Bronchial epithelial cell (primary cell): Measurements from ENCODE around the gene SYNGR1. TPM values are rescaled to one million over a fixed set of nuclear protein-coding genes. Genes with fewer than 3 reads are reported as not detected.

Experiments used
- DNase-seq: peaks from one replicate; pipeline ENCODE4 v3.0.0-alpha.2; 2010; ENCODE audit warnings: low read depth
- FAIRE-seq: peaks from 2 replicates; lab custom pipeline; 2011; peaks lifted over from hg19 to GRCh38; lab: Jason Lieb, UNC
- H3K27me3 ChIP-seq: 2 replicates; pipeline ENCODE4 v1.5.1; 2011; ENCODE audit warnings: low read length; ENCODE audit not compliant: control insufficient read depth, insufficient read depth
- H3K36me3 ChIP-seq: 2 replicates; pipeline ENCODE4 v1.5.1; 2011; ENCODE audit warnings: low read length; ENCODE audit not compliant: control insufficient read depth, insufficient read depth
- H3K4me3 ChIP-seq: 2 replicates; pipeline ENCODE4 v1.5.1; 2011; ENCODE audit warnings: mild to moderate bottlenecking, low read depth, low read length, control low read depth
- total RNA-seq: library from RNA; depleted of rRNA; stranded (reverse); fragments of >200 nt; gene quantifications from 2 replicates; pipeline ENCODE4 v1.2.1, GENCODE V29; 2014
- TF ChIP-seq, protein P1 (sequence below): IDR thresholded peaks from 2 replicates; pipeline ENCODE4 v1.5.1; 2011; ENCODE audit warnings: mild to moderate bottlenecking, moderate library complexity, low read length, control low read depth, inconsistent platforms; ENCODE audit not compliant: insufficient read depth, severe bottlenecking

Gene SYNGR1
- total RNA-seq, 1 donor from 2014 or later: 0.26 TPM

DNA sequence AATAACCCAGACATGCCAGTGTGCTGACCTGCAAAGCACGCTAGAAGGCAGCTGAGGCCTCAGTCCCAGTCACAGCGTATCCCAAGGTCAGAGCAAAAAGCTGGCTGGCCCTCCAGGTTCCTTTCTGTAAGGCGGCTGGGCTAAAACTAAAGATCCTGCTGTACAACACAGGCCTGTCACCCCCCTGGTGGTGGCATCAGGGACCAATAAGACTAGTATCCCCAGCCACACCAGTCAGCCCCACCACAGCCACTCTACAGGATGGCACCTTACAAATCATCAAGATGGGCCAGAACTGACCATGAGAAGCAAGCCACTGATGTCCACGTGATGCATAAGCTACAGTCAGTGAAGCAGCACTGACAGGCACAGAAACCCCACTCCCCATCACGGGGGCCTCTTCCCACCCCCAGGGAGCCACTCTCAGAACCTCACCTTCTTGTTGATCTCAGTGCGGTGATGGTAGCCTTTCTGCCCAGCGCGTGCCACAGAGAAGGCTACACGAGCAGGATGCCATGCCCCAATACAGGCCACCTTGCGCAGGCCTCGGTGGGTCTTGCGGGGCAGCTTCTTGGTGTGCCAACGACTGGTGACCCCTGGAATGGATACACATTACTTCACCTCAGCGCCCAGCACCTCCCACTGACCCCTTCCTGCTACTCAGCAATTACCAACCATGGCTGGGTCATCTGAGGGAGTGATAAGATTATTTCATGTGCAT, 35.4 kb upstream of the SYNGR1 start:
- peaks cover 56% of the 10 kb centered on the region for H3K36me3 ChIP-seq
- no peak for DNase-seq
- TF ChIP-seq, protein P1, sequence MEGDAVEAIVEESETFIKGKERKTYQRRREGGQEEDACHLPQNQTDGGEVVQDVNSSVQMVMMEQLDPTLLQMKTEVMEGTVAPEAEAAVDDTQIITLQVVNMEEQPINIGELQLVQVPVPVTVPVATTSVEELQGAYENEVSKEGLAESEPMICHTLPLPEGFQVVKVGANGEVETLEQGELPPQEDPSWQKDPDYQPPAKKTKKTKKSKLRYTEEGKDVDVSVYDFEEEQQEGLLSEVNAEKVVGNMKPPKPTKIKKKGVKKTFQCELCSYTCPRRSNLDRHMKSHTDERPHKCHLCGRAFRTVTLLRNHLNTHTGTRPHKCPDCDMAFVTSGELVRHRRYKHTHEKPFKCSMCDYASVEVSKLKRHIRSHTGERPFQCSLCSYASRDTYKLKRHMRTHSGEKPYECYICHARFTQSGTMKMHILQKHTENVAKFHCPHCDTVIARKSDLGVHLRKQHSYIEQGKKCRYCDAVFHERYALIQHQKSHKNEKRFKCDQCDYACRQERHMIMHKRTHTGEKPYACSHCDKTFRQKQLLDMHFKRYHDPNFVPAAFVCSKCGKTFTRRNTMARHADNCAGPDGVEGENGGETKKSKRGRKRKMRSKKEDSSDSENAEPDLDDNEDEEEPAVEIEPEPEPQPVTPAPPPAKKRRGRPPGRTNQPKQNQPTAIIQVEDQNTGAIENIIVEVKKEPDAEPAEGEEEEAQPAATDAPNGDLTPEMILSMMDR: peak; percentile 14
- no peak overlapping the region for H3K4me3 ChIP-seq
- H3K27me3 ChIP-seq: no peaks in the 10 kb centered on the region
- peak; percentile 50 for FAIRE-seq

DNA sequence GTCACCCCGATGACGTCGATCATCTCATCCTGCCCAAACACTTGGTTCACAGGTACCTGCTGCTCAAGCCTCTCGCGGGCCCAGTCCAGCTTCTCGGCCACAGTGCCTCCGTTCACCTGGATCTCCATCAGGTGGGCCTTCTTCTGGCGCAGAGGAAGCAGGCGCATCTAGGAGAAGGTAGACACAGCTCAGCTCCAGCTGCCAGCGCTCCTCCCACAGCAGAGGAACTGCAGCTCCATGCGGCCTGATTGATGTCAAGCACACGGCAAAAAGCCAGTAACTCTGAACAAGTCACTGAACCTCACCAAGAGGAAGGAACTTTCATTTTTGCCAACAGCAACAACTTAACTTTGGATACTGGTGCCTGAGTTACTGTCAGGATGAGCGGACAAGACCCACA, 34.4 kb upstream of the SYNGR1 start:
- peaks cover 56% of the 10 kb centered on the region for H3K36me3 ChIP-seq
- FAIRE-seq (no peak), DNase-seq (no peak)
- TF ChIP-seq, protein P1: no peak
- H3K27me3 ChIP-seq: no peaks in the 10 kb centered on the region
- H3K4me3 ChIP-seq: no peak overlapping the region

DNA sequence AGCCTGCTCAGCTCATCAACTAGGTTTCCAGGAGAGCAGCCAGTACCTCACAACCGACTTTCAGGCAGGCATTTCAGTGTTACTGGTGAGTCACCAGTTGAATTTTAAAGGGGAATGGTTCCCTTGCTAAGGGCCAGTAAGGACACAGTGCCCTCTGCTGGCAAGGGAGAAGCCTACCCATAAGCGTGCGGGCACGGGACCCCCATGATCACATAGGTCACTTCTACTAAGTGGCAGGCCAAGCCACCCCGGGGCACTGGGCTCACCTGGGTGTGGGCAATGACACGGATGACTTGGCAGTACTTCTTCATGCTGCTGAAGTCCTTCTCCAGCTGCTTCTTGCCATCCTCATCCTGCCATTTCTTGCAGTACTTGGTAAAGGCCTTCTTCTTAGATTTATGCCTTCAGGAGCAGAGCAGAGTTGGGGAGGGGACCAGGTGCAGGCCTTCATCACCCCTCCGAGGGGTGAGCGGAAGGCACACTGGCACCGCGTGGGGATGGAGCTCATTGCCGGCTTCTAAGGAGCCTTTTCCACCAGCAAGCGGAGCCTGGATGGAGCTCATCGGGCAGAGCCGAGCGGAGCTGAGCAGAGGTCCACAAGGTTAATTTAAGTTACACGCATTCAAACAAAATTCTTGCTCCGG, 33.2 kb upstream of the SYNGR1 start:
- TF ChIP-seq, protein P1: peak; percentile 92
- Histone ChIP-seq H3K36me3 (peaks cover 56% of the 10 kb centered on the region), H3K4me3 (peak overlapping the region; percentile 53), H3K27me3 (no peaks in the 10 kb centered on the region)
- FAIRE-seq (no peak), DNase-seq (peak; percentile 83)

DNA sequence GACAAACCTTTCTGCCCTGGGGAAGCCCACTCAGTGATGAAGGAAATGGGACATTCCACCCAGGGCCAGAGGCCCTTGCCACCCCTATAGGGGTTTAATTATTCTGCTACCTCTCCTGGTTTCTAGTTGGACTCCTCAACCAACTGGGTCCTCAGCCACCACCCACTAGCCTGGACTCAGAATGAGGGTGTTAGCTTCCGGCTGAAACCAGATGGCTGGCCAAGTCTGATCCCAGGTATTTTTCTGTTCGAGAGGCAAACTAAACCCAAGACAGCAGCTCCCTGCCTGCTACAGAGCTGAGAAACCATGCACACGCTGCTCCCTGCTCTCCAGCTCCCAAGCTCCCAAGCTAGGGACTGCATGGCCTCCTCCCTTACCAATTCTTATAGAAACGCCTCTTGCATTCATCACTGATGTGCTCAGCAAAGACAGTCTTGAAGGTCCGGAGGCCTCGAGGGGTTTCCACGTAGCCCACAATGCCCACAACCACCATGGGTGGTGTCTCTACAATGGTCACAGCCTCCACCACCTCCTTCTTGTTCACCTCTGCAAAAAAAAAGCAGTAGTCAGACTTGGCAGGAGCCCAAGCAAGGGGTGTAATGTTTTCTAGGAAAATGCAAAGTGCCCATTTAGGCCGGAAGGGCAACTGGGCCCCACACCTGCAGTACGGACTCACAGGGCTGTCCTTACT, 32.6 kb upstream of the SYNGR1 start:
- TF ChIP-seq, protein P1: no peak
- DNase-seq: no peak
- no peak for FAIRE-seq
- Histone ChIP-seq H3K4me3 (peak overlapping the region; percentile 53), H3K27me3 (no peaks in the 10 kb centered on the region), H3K36me3 (peaks cover 51% of the 10 kb centered on the region)

DNA sequence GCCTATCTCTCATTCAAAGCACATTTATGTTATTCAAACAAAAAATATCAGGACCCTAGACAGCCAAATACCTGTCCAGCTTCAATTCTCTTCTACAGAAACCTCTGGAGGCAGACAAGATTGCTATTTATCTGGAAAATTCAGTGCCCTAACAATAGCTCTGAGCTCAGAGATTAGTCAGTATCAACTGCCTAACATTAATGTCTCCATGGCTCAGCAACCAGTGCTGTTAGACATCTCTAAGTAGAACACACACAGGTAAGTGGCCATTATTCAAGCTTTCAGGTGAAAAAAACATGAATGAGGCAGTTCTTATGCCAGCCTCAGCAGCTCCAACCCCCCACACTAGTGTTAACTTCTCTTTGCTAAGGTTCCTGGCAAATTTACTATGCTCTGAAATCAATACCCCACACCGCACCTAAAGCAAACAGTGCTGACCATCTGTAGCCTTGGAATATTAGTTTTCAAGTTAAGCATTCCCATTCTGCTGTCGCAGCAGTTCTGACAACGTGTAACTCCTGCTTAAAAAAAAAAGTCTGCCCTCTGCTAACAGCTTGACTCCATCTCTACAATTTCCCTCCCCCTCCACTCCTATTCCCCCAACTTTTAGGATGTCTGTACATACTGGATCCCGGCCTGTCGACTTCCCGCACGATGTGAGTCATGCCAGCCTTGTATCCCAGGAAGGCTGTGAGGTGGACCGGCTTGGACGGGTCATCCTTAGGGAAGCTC, 31.9 kb upstream of the SYNGR1 start:
- DNase-seq (peak; percentile 50), FAIRE-seq (no peak)
- H3K27me3 ChIP-seq: no peaks in the 10 kb centered on the region
- H3K4me3 ChIP-seq: peak overlapping the region; percentile 53
- H3K36me3 ChIP-seq: peaks cover 46% of the 10 kb centered on the region
- TF ChIP-seq, protein P1: no peak
